ENCODE results near the gene SFRP4.
"Not testable (repeated sequence)": the region's sequence is repeated elsewhere in the genome, so short reads cannot be mapped to it uniquely, and the experiment has no call there.

Gene SFRP4

GRCh38 chr7:37916673-37917660 lies at the start of gene SFRP4:
SFRP4 (minus strand) TSS chr7:37916817; CDS start chr7:37916537, 280 bp downstream.
- no peaks in the 10 kb centered on the region for H3K9me3 Mint-ChIP-seq
- DNase-seq, result no peak
- CTCF ChIA-PET, result interaction anchor here (0.7 to 1.9 kb wide), 5 partner anchors 10 to 419 kb away, joined by 3 to 4 read pairs (median 4); no protein-coding TSS in a partner anchor
- H3K4me3 Mint-ChIP-seq, result no peak within 1 kb of the TSS
- H3K4me1 Mint-ChIP-seq, result peaks cover 18% of the 10 kb centered on the region
- no peaks in the 10 kb centered on the region for H3K36me3 Mint-ChIP-seq
- H3K27me3 Mint-ChIP-seq, result peaks cover 77% of the 10 kb centered on the region
- no peak within 1 kb of the TSS for H3K27ac Mint-ChIP-seq

DNA sequence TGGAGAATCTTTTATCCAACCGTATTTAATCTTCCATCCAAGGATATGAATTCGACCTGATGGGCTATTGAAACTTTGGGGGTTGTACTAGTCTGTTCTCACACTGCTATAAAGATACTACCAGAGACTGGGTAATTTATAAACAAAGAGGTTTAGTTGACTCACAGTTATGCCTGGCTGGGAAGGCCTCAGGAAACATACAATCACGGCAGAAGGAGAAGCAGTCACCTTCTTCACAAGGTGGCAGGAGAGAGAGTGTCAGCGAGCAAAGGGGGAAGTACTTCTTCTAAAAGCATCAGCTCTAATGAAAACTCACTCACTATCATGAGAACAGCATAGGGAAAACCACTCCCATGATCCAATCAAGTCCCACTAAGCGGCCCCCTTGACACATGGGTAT lies 47.6 kb upstream of the SFRP4 start:
- H3K9me3 Mint-ChIP-seq, result no peaks in the 10 kb centered on the region
- CTCF ChIA-PET, result no interaction called here

DNA sequence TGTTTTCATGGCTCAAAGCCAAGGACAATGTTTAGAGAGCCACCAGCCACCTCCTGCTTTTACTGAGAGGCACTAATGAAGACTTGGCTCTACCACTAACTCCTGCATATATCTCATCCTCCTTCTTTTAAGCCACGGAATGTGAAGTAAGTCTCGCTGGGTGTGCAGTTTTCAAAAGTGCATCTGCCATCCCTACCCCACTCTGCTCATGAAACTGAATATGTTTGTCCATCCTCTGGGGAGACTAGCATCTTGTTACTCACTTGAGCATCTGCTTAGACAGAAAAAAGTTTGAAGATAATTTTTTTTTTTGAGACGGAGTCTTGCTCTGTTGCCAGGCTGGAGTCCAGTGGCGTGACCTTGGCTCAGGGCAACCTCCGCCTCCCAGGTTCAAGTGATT lies 44.6 kb upstream of the SFRP4 start:
- no peaks in the 10 kb centered on the region for H3K9me3 Mint-ChIP-seq
- CTCF ChIA-PET, result no interaction called here
- no peaks in the 10 kb centered on the region for H3K4me1 Mint-ChIP-seq
- no peak overlapping the region for H3K27ac Mint-ChIP-seq
- H3K36me3 Mint-ChIP-seq, result no peaks in the 10 kb centered on the region
- no peak for DNase-seq
- H3K27me3 Mint-ChIP-seq, result no peaks in the 10 kb centered on the region
- H3K4me3 Mint-ChIP-seq, result no peak overlapping the region

More for the DNA sequence above, 47.6 kb upstream of the SFRP4 start:
- no peaks in the 10 kb centered on the region for H3K36me3 Mint-ChIP-seq
- H3K27ac Mint-ChIP-seq, result no peak overlapping the region
- DNase-seq, result no peak
- H3K27me3 Mint-ChIP-seq, result no peaks in the 10 kb centered on the region
- H3K4me3 Mint-ChIP-seq, result no peak overlapping the region
- H3K4me1 Mint-ChIP-seq, result no peaks in the 10 kb centered on the region

DNA sequence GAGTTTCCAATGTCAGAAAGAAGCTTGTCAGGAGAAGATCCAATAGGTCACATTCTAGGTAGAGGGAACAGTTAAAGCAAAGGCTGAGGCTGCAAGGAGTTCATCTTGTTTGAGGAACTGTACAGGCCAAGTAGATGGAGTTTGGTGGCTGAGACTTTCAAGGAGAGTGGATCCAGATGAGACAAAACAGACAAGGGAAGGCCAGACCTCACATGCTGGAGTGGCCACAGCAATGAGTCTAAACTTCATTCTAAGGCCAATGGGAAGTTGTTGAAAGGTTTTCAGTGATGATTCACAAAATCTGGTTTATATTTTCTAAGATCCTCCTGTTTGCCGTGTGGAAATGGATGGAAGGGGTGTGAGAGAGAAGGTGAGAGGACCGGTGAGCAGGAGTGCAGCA lies 43.9 kb upstream of the SFRP4 start:
- H3K4me1 Mint-ChIP-seq, result no peaks in the 10 kb centered on the region
- H3K9me3 Mint-ChIP-seq, result no peaks in the 10 kb centered on the region
- no peaks in the 10 kb centered on the region for H3K36me3 Mint-ChIP-seq
- CTCF ChIA-PET, result no interaction called here
- no peak overlapping the region for H3K4me3 Mint-ChIP-seq
- no peak overlapping the region for H3K27ac Mint-ChIP-seq
- H3K27me3 Mint-ChIP-seq, result peaks cover 4% of the 10 kb centered on the region
- no peak for DNase-seq

GRCh38 chr7:37957221-37957970 lies 40.8 kb upstream of the SFRP4 start:
- no peaks in the 10 kb centered on the region for H3K36me3 Mint-ChIP-seq
- peaks cover 4% of the 10 kb centered on the region for H3K27me3 Mint-ChIP-seq
- CTCF ChIA-PET, result no interaction called here
- no peak for DNase-seq
- H3K4me1 Mint-ChIP-seq, result no peaks in the 10 kb centered on the region
- H3K4me3 Mint-ChIP-seq, result no peak overlapping the region
- no peak overlapping the region for H3K27ac Mint-ChIP-seq
- H3K9me3 Mint-ChIP-seq, result no peaks in the 10 kb centered on the region

- H3K4me1 Mint-ChIP-seq, result no peaks in the 10 kb centered on the region
- no peak overlapping the region for H3K4me3 Mint-ChIP-seq
- CTCF ChIA-PET, result no interaction called here
- peaks cover 4% of the 10 kb centered on the region for H3K27me3 Mint-ChIP-seq
- no peak for DNase-seq
- no peaks in the 10 kb centered on the region for H3K36me3 Mint-ChIP-seq
- H3K27ac Mint-ChIP-seq, result no peak overlapping the region
- no peaks in the 10 kb centered on the region for H3K9me3 Mint-ChIP-seq
These were observed 40.2 kb upstream of the SFRP4 start for GRCh38 chr7:37956791-37957190.

- CTCF ChIA-PET, H3K27me3 Mint-ChIP-seq, H3K9me3 Mint-ChIP-seq, H3K4me1 Mint-ChIP-seq, DNase-seq, H3K4me3 Mint-ChIP-seq, H3K36me3 Mint-ChIP-seq, H3K27ac Mint-ChIP-seq: not testable (repeated sequence)
These were observed 37.6 kb upstream of the SFRP4 start for GRCh38 chr7:37954217-37954616.

DNA sequence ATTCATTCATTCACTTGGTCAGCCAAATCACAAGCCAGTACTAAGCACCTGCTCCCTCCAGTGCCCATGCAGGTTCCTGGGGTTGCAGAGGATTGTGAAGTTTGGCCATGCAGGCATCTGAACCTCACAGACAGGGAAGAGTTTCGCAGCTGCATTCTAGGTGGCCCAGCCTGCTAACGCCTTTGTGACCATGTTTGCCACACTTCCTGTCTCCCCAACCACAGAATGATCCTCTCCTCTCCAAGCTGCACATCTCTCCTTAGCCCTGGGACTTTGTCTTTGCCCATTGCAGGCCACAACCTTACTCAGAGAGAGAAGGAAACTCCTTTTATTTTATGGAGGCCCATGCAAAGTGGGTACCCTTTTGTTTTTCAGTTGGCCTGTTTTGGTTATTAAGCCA lies 35.6 kb upstream of the SFRP4 start:
- DNase-seq, result no peak
- H3K4me1 Mint-ChIP-seq, result no peaks in the 10 kb centered on the region
- peaks cover 4% of the 10 kb centered on the region for H3K27me3 Mint-ChIP-seq
- CTCF ChIA-PET, result no interaction called here
- no peak overlapping the region for H3K4me3 Mint-ChIP-seq
- no peak overlapping the region for H3K27ac Mint-ChIP-seq
- H3K36me3 Mint-ChIP-seq, result no peaks in the 10 kb centered on the region
- H3K9me3 Mint-ChIP-seq, result no peaks in the 10 kb centered on the region

- Mint-ChIP-seq H3K4me3 (no peak overlapping the region), H3K4me1 (no peaks in the 10 kb centered on the region), H3K36me3 (no peaks in the 10 kb centered on the region), H3K27ac (no peak overlapping the region), H3K9me3 (no peaks in the 10 kb centered on the region), H3K27me3 (no peaks in the 10 kb centered on the region)
- CTCF ChIA-PET, result no interaction called here
- no peak for DNase-seq
These were observed 31.3 kb upstream of the SFRP4 start for GRCh38 chr7:37947941-37948210.

DNA sequence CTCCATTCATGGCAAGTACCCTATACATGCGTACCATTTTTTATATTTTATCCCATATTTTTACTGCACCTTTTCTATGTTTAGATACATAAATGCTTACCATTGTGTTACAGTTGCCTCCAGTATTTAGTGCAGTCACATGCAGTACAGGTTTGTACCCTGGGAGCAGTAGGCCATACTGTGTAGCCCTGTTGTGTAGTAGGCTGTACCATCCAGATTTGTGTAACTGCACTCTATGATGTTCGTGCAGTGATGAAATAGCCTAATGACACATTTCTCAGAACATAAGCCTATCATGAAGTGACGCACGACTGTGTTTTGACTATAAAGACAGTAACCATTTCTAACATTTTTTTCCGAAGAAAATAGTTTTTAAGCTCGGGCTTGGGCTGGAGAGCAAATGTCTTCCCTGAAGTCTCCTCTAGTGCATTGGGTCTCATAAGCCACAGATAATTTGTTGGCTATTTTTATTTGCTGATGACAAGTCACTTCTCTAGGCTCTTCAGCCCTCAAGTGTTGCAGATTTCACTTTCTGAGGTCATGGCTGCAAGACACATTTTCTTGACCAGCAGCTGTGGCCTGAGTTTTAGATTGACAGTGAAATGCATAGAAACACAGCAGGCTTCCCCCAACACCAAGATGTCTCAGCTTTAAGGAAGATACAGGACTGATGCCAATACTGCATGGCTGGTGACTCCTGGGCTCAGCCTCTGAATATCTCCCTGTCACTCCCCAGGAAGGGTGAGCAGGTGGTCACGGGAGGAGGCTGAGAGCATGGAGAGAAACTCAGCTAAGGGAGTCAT lies 30.7 kb upstream of the SFRP4 start:
- CTCF ChIA-PET, result no interaction called here
- no peaks in the 10 kb centered on the region for H3K9me3 Mint-ChIP-seq
- no peaks in the 10 kb centered on the region for H3K36me3 Mint-ChIP-seq
- H3K4me1 Mint-ChIP-seq, result no peaks in the 10 kb centered on the region
- no peak overlapping the region for H3K27ac Mint-ChIP-seq
- H3K4me3 Mint-ChIP-seq, result no peak overlapping the region
- DNase-seq, result no peak
- H3K27me3 Mint-ChIP-seq, result no peaks in the 10 kb centered on the region

DNA sequence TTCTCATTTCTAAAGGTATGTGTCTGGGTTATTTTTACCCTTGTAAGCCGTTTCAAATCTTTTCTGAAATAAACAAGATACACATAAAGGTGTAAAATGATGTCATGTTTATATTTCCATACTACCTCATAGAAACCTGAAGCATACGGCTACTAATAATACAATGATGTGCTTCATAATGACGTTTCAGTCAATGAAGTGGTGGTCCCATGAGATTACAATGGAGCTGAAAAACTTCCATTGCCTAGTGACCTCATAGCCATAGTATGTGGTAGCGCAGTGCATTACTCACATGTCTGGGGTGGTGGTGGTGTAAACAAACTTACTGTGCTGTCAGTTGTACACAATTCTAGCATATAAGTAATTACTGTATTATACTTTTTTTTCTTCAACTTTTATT lies 28.7 kb upstream of the SFRP4 start:
- no peaks in the 10 kb centered on the region for H3K36me3 Mint-ChIP-seq
- no peaks in the 10 kb centered on the region for H3K27me3 Mint-ChIP-seq
- H3K4me3 Mint-ChIP-seq, result no peak overlapping the region
- CTCF ChIA-PET, result no interaction called here
- H3K27ac Mint-ChIP-seq, result no peak overlapping the region
- H3K4me1 Mint-ChIP-seq, result no peaks in the 10 kb centered on the region
- no peaks in the 10 kb centered on the region for H3K9me3 Mint-ChIP-seq
- DNase-seq, result no peak

- Mint-ChIP-seq H3K9me3 (no peaks in the 10 kb centered on the region), H3K27ac (no peak overlapping the region)
These were observed 28.1 kb upstream of the SFRP4 start for GRCh38 chr7:37944737-37945054.

DNA sequence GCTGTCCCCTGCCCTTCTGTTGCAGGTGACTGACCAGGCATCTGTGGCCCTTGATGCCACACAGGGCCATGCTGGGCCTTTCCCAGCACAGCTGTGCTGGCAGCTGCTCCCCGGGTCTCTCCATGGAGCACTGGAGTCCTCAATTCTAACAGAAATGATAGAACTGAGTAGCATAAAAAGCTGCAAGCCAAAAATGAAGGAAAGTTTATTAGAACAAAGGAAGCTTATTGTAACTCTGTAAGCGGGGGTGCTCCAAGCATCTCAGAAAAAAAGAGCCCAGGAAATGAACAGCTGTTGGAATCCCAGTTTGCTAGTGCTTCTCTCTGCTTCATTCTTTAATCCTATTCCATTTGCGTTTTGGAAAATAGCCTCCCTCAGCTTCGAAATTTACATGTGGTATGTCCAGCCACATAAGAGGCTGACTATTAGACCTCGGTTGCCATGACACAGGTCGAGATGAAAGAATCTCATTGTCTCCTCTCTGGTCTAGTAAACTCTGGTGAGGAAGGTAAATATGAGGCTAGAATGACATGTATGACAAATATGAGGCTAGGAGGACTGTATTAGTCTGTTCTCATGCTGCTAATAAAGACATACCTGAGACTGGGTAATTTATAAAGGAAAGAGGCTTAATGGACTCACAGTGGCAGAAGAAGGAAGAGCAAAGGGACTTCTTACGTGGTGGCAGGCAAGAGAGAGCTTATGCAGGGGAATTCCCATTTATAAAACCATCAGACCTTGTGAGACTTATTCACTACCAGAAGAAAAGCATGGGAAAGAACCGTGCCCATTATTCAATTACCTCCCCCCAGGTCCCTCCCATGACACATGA lies 27.5 kb upstream of the SFRP4 start:
- H3K9me3 Mint-ChIP-seq, result no peaks in the 10 kb centered on the region
- H3K4me1 Mint-ChIP-seq, result no peaks in the 10 kb centered on the region
- no peaks in the 10 kb centered on the region for H3K27me3 Mint-ChIP-seq
- H3K27ac Mint-ChIP-seq, result no peak overlapping the region
- DNase-seq, result no peak
- CTCF ChIA-PET, result no interaction called here
- no peaks in the 10 kb centered on the region for H3K36me3 Mint-ChIP-seq
- no peak overlapping the region for H3K4me3 Mint-ChIP-seq

More at GRCh38 chr7:37944737-37945054, 28.1 kb upstream of the SFRP4 start:
- Mint-ChIP-seq H3K27me3 (no peaks in the 10 kb centered on the region), H3K4me1 (no peaks in the 10 kb centered on the region), H3K4me3 (no peak overlapping the region), H3K36me3 (no peaks in the 10 kb centered on the region)
- DNase-seq, result no peak
- CTCF ChIA-PET, result no interaction called here
